ENCODE results near the gene SEPTIN5. TPM values are rescaled to one million over a fixed set of nuclear protein-coding genes. Genes with fewer than 3 reads are reported as not detected.

The SEPTIN5 gene
- total RNA-seq, 2 experiments from 2014 or later = 0.94 to 1.5 TPM

- ChIA-PET CTCF (interaction anchor here (1.0 kb wide), 1 partner anchor 25 kb away, joined by 4 read pairs; no protein-coding TSS in a partner anchor), POLR2A (no interaction called here)
- DNase-seq = no peak
- Mint-ChIP-seq H3K27ac (no peak overlapping the region), H3K9me3 (ENCODE audit: low read depth) (no peaks in the 10 kb centered on the region), H3K4me3 (no peak overlapping the region), H3K27me3 (peaks cover 4% of the 10 kb centered on the region), H3K36me3 (ENCODE audit: low read depth) (no peaks in the 10 kb centered on the region), H3K4me1 (no peaks in the 10 kb centered on the region)
- no peak for ATAC-seq
- intact Hi-C loops (cut with DNase I, micrococcal nuclease) = no loop called here
These were observed 34.8 kb downstream of the SEPTIN5 start for GRCh38 chr22:19748991-19749664.

GRCh38 chr22:19749876-19750275 lies 35.6 kb downstream of the SEPTIN5 start:
- Mint-ChIP-seq H3K36me3 (ENCODE audit: low read depth) (no peaks in the 10 kb centered on the region), H3K4me1 (no peaks in the 10 kb centered on the region), H3K4me3 (no peak overlapping the region), H3K9me3 (ENCODE audit: low read depth) (no peaks in the 10 kb centered on the region), H3K27me3 (peaks cover 11% of the 10 kb centered on the region), H3K27ac (no peak overlapping the region)
- intact Hi-C loops (cut with DNase I, micrococcal nuclease) = no loop called here
- CTCF ChIA-PET = no interaction called here
- DNase-seq (no peak), ATAC-seq (no peak)
- POLR2A ChIA-PET = no interaction called here

GRCh38 chr22:19750507-19751490 lies 36.5 kb downstream of the SEPTIN5 start:
- POLR2A ChIA-PET = no interaction called here
- Mint-ChIP-seq H3K27ac (no peak overlapping the region), H3K9me3 (ENCODE audit: low read depth) (no peaks in the 10 kb centered on the region), H3K36me3 (ENCODE audit: low read depth) (no peaks in the 10 kb centered on the region), H3K4me1 (peaks cover 2% of the 10 kb centered on the region), H3K27me3 (peaks cover 16% of the 10 kb centered on the region), H3K4me3 (no peak overlapping the region)
- CTCF ChIA-PET = interaction anchor here (1.0 kb wide), 1 partner anchor 82 kb away, joined by 3 read pairs; no protein-coding TSS in a partner anchor
- ATAC-seq (no peak), DNase-seq (no peak)
- intact Hi-C loops (cut with DNase I, micrococcal nuclease) = no loop called here

- no peaks in the 10 kb centered on the region for H3K36me3 Mint-ChIP-seq (ENCODE audit: low read depth)
- peaks cover 9% of the 10 kb centered on the region for H3K4me1 Mint-ChIP-seq
- H3K27ac Mint-ChIP-seq = no peak overlapping the region
- H3K9me3 Mint-ChIP-seq (ENCODE audit: low read depth) = no peaks in the 10 kb centered on the region
- DNase-seq (no peak), ATAC-seq (no peak)
- intact Hi-C loops (cut with DNase I, micrococcal nuclease) = no loop called here
- H3K4me3 Mint-ChIP-seq = no peak overlapping the region
- CTCF ChIA-PET = interaction anchor here (1.0 kb wide), 1 partner anchor 83 kb away, joined by 3 read pairs; no protein-coding TSS in a partner anchor
- H3K27me3 Mint-ChIP-seq = peaks cover 22% of the 10 kb centered on the region
- POLR2A ChIA-PET = no interaction called here
These were observed 37.4 kb downstream of the SEPTIN5 start for GRCh38 chr22:19751497-19752245.

- Mint-ChIP-seq H3K36me3 (ENCODE audit: low read depth) (no peaks in the 10 kb centered on the region), H3K9me3 (ENCODE audit: low read depth) (no peaks in the 10 kb centered on the region), H3K4me1 (peaks cover 15% of the 10 kb centered on the region), H3K27me3 (peaks cover 33% of the 10 kb centered on the region), H3K27ac (no peak overlapping the region), H3K4me3 (no peak overlapping the region)
- CTCF ChIA-PET = interaction anchor here (0.6 kb wide), 2 partner anchors 10 to 164 kb away, joined by 3 to 4 read pairs; no protein-coding TSS in a partner anchor
- POLR2A ChIA-PET = interaction anchor here (0.7 kb wide), 1 partner anchor 17 kb away, joined by 3 read pairs; no protein-coding TSS in a partner anchor
- ATAC-seq (no peak), DNase-seq (no peak)
- intact Hi-C loops (cut with DNase I, micrococcal nuclease) = no loop called here
These were observed 39.0 kb downstream of the SEPTIN5 start for GRCh38 chr22:19753090-19753842.

- peaks cover 15% of the 10 kb centered on the region for H3K4me1 Mint-ChIP-seq
- intact Hi-C loops (cut with DNase I, micrococcal nuclease) = no loop called here
- no peaks in the 10 kb centered on the region for H3K9me3 Mint-ChIP-seq (ENCODE audit: low read depth)
- no peak for DNase-seq
- peaks cover 35% of the 10 kb centered on the region for H3K27me3 Mint-ChIP-seq
- H3K36me3 Mint-ChIP-seq (ENCODE audit: low read depth) = no peaks in the 10 kb centered on the region
- no peak overlapping the region for H3K4me3 Mint-ChIP-seq
- H3K27ac Mint-ChIP-seq = no peak overlapping the region
- ChIA-PET CTCF (interaction anchor here (0.6 kb wide), 2 partner anchors 9 to 163 kb away, joined by 3 to 4 read pairs; no protein-coding TSS in a partner anchor), POLR2A (no interaction called here)
- ATAC-seq = no peak
These were observed 39.8 kb downstream of the SEPTIN5 start for GRCh38 chr22:19753996-19754700.

- H3K4me3 Mint-ChIP-seq = no peak overlapping the region
These were observed 40.4 kb downstream of the SEPTIN5 start for GRCh38 chr22:19754701-19755144.

GRCh38 chr22:19755145-19755710 lies 40.9 kb downstream of the SEPTIN5 start:
- POLR2A ChIA-PET = no interaction called here
- H3K4me3 Mint-ChIP-seq = no peak overlapping the region
- H3K27ac Mint-ChIP-seq = no peak overlapping the region
- H3K27me3 Mint-ChIP-seq = peaks cover 44% of the 10 kb centered on the region
- H3K36me3 Mint-ChIP-seq (ENCODE audit: low read depth) = no peaks in the 10 kb centered on the region
- intact Hi-C loops (cut with DNase I, micrococcal nuclease) = loop anchor here in 1 of 2 experiments (5.0 kb wide), 1 partner anchor 137 kb away; no protein-coding TSS in a partner anchor
- no peak for DNase-seq
- H3K9me3 Mint-ChIP-seq (ENCODE audit: low read depth) = no peaks in the 10 kb centered on the region
- peaks cover 24% of the 10 kb centered on the region for H3K4me1 Mint-ChIP-seq
- CTCF ChIA-PET = interaction anchor here (2.0 kb wide), 1 partner anchor 25 kb away, joined by 9 read pairs; no protein-coding TSS in a partner anchor
- no peak for ATAC-seq

More at GRCh38 chr22:19754701-19755144, 40.4 kb downstream of the SEPTIN5 start:
- CTCF ChIA-PET = no interaction called here
- Mint-ChIP-seq H3K27ac (no peak overlapping the region), H3K36me3 (ENCODE audit: low read depth) (no peaks in the 10 kb centered on the region), H3K4me1 (peaks cover 19% of the 10 kb centered on the region), H3K27me3 (peaks cover 39% of the 10 kb centered on the region), H3K9me3 (ENCODE audit: low read depth) (no peaks in the 10 kb centered on the region)
- intact Hi-C loops (cut with DNase I, micrococcal nuclease) = loop anchor here in 1 of 2 experiments (5.0 kb wide), 1 partner anchor 138 kb away; no protein-coding TSS in a partner anchor
- POLR2A ChIA-PET = no interaction called here
- DNase-seq = no peak
- ATAC-seq = no peak

GRCh38 chr22:19755722-19756287 lies 41.5 kb downstream of the SEPTIN5 start:
- peaks cover 25% of the 10 kb centered on the region for H3K4me1 Mint-ChIP-seq
- POLR2A ChIA-PET = interaction anchor here (0.6 kb wide), 1 partner anchor 100 kb away, joined by 3 read pairs; no protein-coding TSS in a partner anchor
- H3K27me3 Mint-ChIP-seq = peaks cover 45% of the 10 kb centered on the region
- intact Hi-C loops (cut with DNase I, micrococcal nuclease) = loop anchor here in 1 of 2 experiments (1.0 to 5.0 kb wide), 3 partner anchors 31 to 154 kb away; no protein-coding TSS in a partner anchor
- CTCF ChIA-PET = interaction anchor here (0.6 to 2.3 kb wide), 11 partner anchors 11 to 198 kb away, joined by 3 to 12 read pairs (median 3); no protein-coding TSS in a partner anchor
- no peaks in the 10 kb centered on the region for H3K36me3 Mint-ChIP-seq (ENCODE audit: low read depth)
- no peak for DNase-seq
- H3K27ac Mint-ChIP-seq = no peak overlapping the region
- H3K4me3 Mint-ChIP-seq = no peak overlapping the region
- no peaks in the 10 kb centered on the region for H3K9me3 Mint-ChIP-seq (ENCODE audit: low read depth)
- no peak for ATAC-seq
